A549 (cell line): Measurements from ENCODE around the gene PCDHGA6. TPM values are rescaled to one million over a fixed set of nuclear protein-coding genes. Genes with fewer than 3 reads are reported as not detected.
A peak's percentile ranks its signal among the peaks of the same experiment; 100 is the strongest.

ENCODE experiments used
- ATAC-seq, 2 experiments: fragments of 200-7000 bp in 1 of 2; fragments of >200 bp in 1 of 2; cut with Nextera tagmentation in 1 of 2; cut with Tn5 transposase in 1 of 2; 3 replicates each; pipeline versions ENCODE4 v1.8.0 to v1.9.1; 2018 to 2020; ENCODE audit warnings: mild to moderate bottlenecking in 1 of 2, moderate library complexity in 1 of 2
- CTCF ChIA-PET: fragments of 300-600 bp; sonication (Branson Sonifier 250); formaldehyde crosslinking; extraction: SDS; loops from one replicate; lab custom pipeline; 2021; ENCODE audit warnings: antibody characterized with exemption, inconsistent platforms; lab: Yijun Ruan, JAX
- POLR2A ChIA-PET: fragments of 350-600 bp; formaldehyde crosslinking; extraction: SDS; loops from one replicate; lab custom pipeline; 2021; ENCODE audit warnings: antibody characterized with exemption, inconsistent platforms; lab: Yijun Ruan, JAX
- DNase-seq, 2 experiments: peaks; one replicate each; pipeline versions ENCODE4 v3.0.0 to v3.0.0-alpha.2; 2011 to 2016; ENCODE audit warnings: low read depth in 1 of 2, low spot score in 1 of 2
- FAIRE-seq: peaks from 2 replicates; lab custom pipeline; 2011; peaks lifted over from hg19 to GRCh38; lab: Jason Lieb, UNC
- H3K27ac ChIP-seq, 2 experiments: fragments of >200 bp; sonication (Bioruptor Twin); formaldehyde crosslinking; 3 replicates each; pipeline ENCODE4 v1.5.1; 2016 to 2017
- H3K4me1 ChIP-seq: fragments of >200 bp; sonication (Bioruptor Twin); formaldehyde crosslinking; 3 replicates; pipeline ENCODE4 v1.6.1; 2016
- H3K4me2 ChIP-seq: fragments of >200 bp; sonication (Bioruptor Twin); formaldehyde crosslinking; 3 replicates; pipeline ENCODE4 v1.6.1; 2016
- H3K4me3 ChIP-seq: fragments of >200 bp; sonication (Bioruptor Twin); formaldehyde crosslinking; 3 replicates; pipeline ENCODE4 v1.5.1; 2016
- H3K9me3 ChIP-seq: fragments of >200 bp; sonication (Bioruptor Twin); formaldehyde crosslinking; 3 replicates; pipeline ENCODE4 v1.6.1; 2016
- CBX8 ChIP-seq: fragments of 200-600 bp; sonication (generic); IDR thresholded peaks from 2 replicates; pipeline ENCODE4 v1.6.1; 2016
- CEBPB ChIP-seq, 2 experiments: fragments of >200 bp in 1 of 2; sonication (Bioruptor Twin) in 1 of 2; formaldehyde crosslinking in 1 of 2; IDR thresholded peaks; 2 replicates each; pipeline ENCODE4 v1.6.1; 2012 to 2016
- CHD4 ChIP-seq: fragments of 200-600 bp; sonication (generic); IDR thresholded peaks from 2 replicates; pipeline ENCODE4 v1.6.1; 2016; ENCODE audit warnings: antibody characterized with exemption, mild to moderate bottlenecking, borderline replicate concordance
- CTCF ChIP-seq: fragments of >200 bp; sonication (Bioruptor Twin); formaldehyde crosslinking; IDR thresholded peaks from 3 replicates; pipeline ENCODE4 v1.5.1; 2016
- EHF ChIP-seq: fragments of 250-450 bp; sonication (Bioruptor Pico); IDR thresholded peaks from 2 replicates; pipeline ENCODE4 v1.5.0; 2020; ENCODE audit warnings: mild to moderate bottlenecking
- HOXA7 ChIP-seq: fragments of 250-450 bp; sonication (Bioruptor Pico); IDR thresholded peaks from 2 replicates; pipeline ENCODE4 v1.5.0; 2020; ENCODE audit warnings: mild to moderate bottlenecking, moderate library complexity
- MAFK ChIP-seq: fragments of 450-650 bp; IDR thresholded peaks from 2 replicates; pipeline ENCODE4 v1.6.1; 2014; ENCODE audit not compliant: partially characterized antibody
- RAD21 ChIP-seq, 2 experiments: fragments of >200 bp in 1 of 2; sonication (Bioruptor Twin) in 1 of 2; formaldehyde crosslinking in 1 of 2; IDR thresholded peaks in 1 of 2; conservative IDR thresholded peaks in 1 of 2; 2 replicates in 1 of 2; 3 replicates in 1 of 2; pipeline ENCODE4 v1.6.1; 2012 to 2018; ENCODE audit warnings: inconsistent platforms in 1 of 2
- RCOR1 ChIP-seq: fragments of 150-350 bp; IDR thresholded peaks from 2 replicates; pipeline ENCODE4 v1.6.1; 2014; ENCODE audit warnings: antibody characterized with exemption, low read length, low read depth
- REST ChIP-seq: fragments of 200-600 bp; sonication (generic); IDR thresholded peaks from 2 replicates; pipeline ENCODE4 v1.6.1; 2016; ENCODE audit warnings: antibody characterized with exemption, mild to moderate bottlenecking, moderate library complexity
- ZFP36 ChIP-seq: fragments of 450-650 bp; IDR thresholded peaks from 2 replicates; pipeline ENCODE4 v1.6.1; 2014; ENCODE audit warnings: borderline replicate concordance; ENCODE audit not compliant: partially characterized antibody
- WGBS: methylation state at CpG from one replicate; pipeline ENCODE4 v1.1.6; 2017; ENCODE audit errors: missing lambda C conversion rate; 5-methylcytosine and 5-hydroxymethylcytosine counted together
- polyA plus RNA-seq, 4 experiments: library from polyadenylated mRNA; depleted of rRNA in 3 of 4; stranded (reverse); fragments of >200 nt; fragmentation: RNase III in 1 of 4; extraction: RNeasy Plus Mini Kit Qiagen cat#74134 plus additional on column Dnase treatment in 1 of 4; gene quantifications; 2 replicates in 3 of 4; 3 replicates in 1 of 4; pipeline ENCODE4 v1.2.3, GENCODE V29; 2011 to 2017

Gene PCDHGA6
- polyA plus RNA-seq, 2 of the 4 experiments (the other 2 are of a cell fraction): 0.23 to 1.0 TPM

- TF ChIP-seq REST (no peak), CBX8 (no peak), CEBPB (IDR thresholded peaks at IDR 0.05) (no peak), RCOR1 (no peak), ZFP36 (no peak), CHD4 (no peak), HOXA7 (CRISPR knock-in tag) (no peak)
These were observed 7.4 kb upstream of the PCDHGA6 start (continued) for GRCh38 chr5:141366016-141366896.

GRCh38 chr5:141369994-141370848 lies 3.5 kb upstream of the PCDHGA6 start, which contains the start of gene PCDHGB3:
PCDHGB3 (plus strand) TSS chr5:141370242; CDS start chr5:141370395, 153 bp downstream.
- H3K4me2 ChIP-seq: peak within 1 kb of the TSS; percentile 60
- H3K4me3 ChIP-seq: peak within 1 kb of the TSS; percentile 29
- DNase-seq: peak in 1 of 2 experiments; percentile 55

More at GRCh38 chr5:141369994-141370848, 3.5 kb upstream of the PCDHGA6 start, which contains the start of gene PCDHGB3:
- peak within 1 kb of the TSS; percentile 2 to 54; a peak in 2 of 6 replicates for H3K27ac ChIP-seq
- no peaks in the 10 kb centered on the region for H3K4me1 ChIP-seq
- TF ChIP-seq CTCF (peak; percentile 28; the same call in 2 of the 3 replicates), RAD21 (conservative IDR thresholded peaks at IDR 0.05 in 1 of 2, IDR thresholded peaks at IDR 0.05 in 1 of 2) (peak; percentile 50 to 52), MAFK (no peak), EHF (no peak)
- H3K9me3 ChIP-seq: peaks cover 55% of the 10 kb centered on the region
- POLR2A ChIA-PET: interaction anchor here (0.6 to 1.7 kb wide), 5 partner anchors 13 to 606 kb away, joined by 3 to 8 read pairs (median 4); partner anchors contain the start of genes PCDHGA7 and TAF7
- CTCF ChIA-PET: interaction anchor here (0.5 to 3.5 kb wide), 27 partner anchors 10 to 587 kb away, joined by 3 to 21 read pairs (median 4); partner anchors contain the start of genes PCDHGA7, PCDHGA8, PCDHGB1 and PCDHGB4
- WGBS: 49% methylated on average over 32 of the region's 32 CpGs
- FAIRE-seq (no peak), ATAC-seq (peak; percentile 90 to 96)
